GM12865 (cell line): ENCODE results near the gene CENPO.

Experiments
- DNase-seq: peaks from one replicate; pipeline ENCODE4 v3.0.0; 2010; ENCODE audit warnings: low read depth
- H3K4me3 ChIP-seq: 2 replicates; pipeline ENCODE4 v1.5.1; 2011; ENCODE audit warnings: mild to moderate bottlenecking, low read depth, low read length, control low read depth
- TF ChIP-seq, protein P1 (sequence below): IDR thresholded peaks from 2 replicates; pipeline ENCODE4 v1.5.1; 2011; ENCODE audit warnings: low read length, control low read depth, low read depth, inconsistent platforms; ENCODE audit not compliant: insufficient read depth; ENCODE audit errors: missing control alignments

Gene CENPO, protein sequence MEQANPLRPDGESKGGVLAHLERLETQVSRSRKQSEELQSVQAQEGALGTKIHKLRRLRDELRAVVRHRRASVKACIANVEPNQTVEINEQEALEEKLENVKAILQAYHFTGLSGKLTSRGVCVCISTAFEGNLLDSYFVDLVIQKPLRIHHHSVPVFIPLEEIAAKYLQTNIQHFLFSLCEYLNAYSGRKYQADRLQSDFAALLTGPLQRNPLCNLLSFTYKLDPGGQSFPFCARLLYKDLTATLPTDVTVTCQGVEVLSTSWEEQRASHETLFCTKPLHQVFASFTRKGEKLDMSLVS

DNA sequence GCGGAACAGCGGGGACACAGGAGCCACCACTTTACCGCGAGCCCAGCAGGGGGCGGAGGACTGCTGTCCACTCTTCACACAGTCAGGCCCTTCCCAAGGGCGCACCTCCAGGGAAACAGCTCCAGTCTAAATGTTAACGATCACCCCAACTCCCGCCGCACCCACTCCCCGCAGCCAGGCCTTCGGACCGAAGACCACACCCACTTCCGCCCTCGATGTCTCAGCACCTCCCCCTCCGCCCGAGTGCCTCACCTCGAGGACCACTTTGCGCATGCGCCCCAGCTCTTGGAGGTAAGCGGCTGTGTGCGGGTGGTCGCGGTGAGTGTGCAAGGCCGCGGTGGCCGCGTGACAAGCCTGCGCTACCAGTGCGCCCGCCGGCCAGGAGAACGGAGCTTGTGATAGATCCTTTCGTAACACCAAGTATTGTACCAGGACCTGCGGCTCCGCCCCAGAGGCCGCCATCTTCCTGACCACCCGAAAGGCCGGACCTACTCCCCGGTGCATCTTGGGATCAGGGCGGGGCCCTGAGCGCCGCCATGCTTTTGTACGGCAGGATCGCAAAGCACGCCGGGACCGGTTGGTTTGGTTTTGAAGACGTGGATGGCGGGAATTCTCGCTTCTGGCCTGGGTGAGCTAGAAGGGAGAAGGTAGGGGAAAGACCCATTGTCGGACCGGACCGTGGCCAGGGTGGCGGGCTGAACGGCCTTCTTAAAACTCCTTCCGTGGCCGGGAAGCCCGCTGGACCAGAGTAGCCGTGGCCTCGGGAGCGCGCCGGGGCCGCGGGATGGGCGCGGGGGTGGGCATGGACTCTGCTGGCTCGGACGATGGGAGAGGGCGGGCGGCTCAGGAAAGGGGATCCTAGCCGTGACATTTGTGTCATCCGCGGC is at the start of gene CENPO, which contains the start of gene PTRHD1:
Gene CENPO (plus strand): TSS at position 552 of the 887 bp plus-strand sequence. CDS start 495 bp downstream, outside the sequence.
Gene PTRHD1 (minus strand): TSS at position 518 of the 887 bp plus-strand sequence. CDS start 14 bp downstream, at position 504.
- peak; percentile 98 for DNase-seq
- H3K4me3 ChIP-seq, result peak within 1 kb of the TSS; percentile 66
- TF ChIP-seq, protein P1, sequence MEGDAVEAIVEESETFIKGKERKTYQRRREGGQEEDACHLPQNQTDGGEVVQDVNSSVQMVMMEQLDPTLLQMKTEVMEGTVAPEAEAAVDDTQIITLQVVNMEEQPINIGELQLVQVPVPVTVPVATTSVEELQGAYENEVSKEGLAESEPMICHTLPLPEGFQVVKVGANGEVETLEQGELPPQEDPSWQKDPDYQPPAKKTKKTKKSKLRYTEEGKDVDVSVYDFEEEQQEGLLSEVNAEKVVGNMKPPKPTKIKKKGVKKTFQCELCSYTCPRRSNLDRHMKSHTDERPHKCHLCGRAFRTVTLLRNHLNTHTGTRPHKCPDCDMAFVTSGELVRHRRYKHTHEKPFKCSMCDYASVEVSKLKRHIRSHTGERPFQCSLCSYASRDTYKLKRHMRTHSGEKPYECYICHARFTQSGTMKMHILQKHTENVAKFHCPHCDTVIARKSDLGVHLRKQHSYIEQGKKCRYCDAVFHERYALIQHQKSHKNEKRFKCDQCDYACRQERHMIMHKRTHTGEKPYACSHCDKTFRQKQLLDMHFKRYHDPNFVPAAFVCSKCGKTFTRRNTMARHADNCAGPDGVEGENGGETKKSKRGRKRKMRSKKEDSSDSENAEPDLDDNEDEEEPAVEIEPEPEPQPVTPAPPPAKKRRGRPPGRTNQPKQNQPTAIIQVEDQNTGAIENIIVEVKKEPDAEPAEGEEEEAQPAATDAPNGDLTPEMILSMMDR, result peak; percentile 38

DNA sequence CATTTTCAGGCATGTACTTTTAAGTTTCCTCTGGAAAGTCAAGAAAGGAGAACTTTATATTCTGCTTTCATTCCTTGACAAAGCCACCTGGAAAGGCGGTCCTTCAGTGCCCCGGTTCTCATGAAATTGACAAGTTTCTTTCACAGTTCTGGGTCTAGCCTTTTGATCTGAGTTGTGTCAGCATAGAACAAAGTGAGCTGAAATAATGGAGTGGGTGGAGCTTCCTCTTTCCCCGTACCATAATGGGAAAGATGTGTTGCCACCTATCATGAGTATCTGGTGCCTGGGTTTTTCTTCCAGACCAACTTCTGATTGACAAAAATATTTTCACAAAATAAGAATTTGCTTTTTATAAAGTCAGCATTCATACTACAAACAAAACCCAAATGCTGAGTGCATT is 49.3 kb upstream of the CENPO start:
- no peak for DNase-seq
- TF ChIP-seq, protein P1, result no peak
- H3K4me3 ChIP-seq, result no peak overlapping the region

DNA sequence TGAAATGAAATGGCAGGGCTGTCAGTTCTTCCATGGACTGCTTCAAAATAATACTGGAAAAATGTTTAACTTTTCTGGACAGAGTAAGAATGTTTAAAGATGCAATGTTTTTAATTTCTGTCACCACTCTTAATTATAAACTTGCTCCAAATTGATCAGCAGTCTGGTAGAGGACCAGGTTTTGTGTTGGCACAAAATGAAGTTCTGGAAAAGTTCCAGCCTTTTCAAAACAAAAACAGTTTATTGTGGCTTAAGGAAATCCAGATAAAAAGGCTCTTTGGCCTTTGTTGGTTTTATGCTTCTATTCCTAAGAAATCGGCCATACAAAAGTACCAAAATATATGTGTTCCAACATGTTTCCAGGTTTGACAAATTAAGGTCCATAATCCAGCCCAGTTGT is 48.9 kb upstream of the CENPO start:
- TF ChIP-seq, protein P1, result no peak
- no peak overlapping the region for H3K4me3 ChIP-seq
- DNase-seq, result no peak

DNA sequence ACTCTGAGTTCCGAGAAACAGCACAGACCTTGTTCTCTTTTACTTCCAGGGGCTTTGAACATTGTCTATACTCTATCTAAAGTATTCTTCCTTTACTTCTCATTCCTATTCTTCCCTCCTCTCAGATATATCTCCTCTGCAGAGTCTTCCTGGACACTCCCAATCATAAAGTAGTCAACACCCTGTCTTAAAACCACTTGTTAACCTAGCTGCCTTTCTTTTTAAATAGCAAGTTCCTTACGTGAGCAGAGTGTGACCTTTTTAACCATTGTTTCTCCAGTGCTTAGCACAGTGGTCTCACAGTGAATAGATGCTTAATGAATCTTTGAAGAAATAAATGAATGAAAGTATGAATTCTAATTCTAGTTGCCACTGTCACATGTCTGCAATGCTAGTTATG is 47.4 kb upstream of the CENPO start:
- TF ChIP-seq, protein P1, result no peak

DNA sequence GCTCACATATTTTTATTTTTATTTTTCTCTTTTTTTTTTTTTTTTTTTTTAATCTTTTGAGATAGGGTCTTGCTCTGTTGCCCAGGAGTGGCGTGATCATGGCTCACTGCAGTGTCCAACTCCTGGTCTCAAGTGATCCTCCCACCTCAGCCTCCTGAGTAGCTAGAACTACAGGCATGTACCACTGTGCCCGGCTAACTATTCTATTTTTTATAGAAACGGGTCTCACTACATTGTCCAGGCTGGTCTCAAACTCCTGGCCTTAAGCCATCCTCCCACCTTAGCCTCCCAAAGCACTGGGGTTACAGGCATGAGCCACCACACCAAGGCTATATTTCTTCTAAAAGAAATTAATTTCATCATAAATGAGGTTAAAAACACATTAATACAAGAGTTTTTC is 45.9 kb upstream of the CENPO start:
- DNase-seq, result no peak
- TF ChIP-seq, protein P1, result no peak
- no peak overlapping the region for H3K4me3 ChIP-seq

More for the DNA sequence above, 47.4 kb upstream of the CENPO start:
- no peak for DNase-seq
- no peak overlapping the region for H3K4me3 ChIP-seq

DNA sequence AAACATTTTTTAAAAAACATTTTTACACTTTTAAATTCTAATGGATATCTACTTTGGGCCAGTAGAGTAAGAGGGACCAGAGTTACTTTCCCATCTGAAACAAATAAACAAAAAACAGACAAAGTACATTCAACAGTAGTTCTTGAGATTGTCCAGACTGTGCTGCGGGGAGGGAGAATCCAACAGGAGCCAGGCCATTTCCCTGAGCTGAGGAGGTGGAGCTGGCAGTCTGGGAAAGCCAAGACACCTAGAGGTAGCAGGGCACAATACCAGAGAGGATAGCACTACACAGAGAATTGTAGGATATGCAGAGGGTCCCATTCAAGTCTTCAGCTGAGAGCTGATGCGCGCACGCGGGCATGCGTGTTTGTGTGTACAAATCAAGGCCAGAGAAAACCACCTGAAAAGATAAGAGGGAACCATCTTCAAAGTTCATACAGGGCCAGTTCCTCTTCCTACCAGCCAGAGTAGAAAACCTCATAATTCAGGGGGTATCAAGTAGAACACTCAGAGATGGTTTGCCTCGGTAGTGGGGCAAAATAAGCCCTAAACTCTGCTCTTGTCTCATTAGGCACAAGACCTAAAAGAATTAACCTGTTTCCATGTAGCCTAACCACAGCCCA is 44.0 kb upstream of the CENPO start:
- H3K4me3 ChIP-seq, result no peak overlapping the region
- TF ChIP-seq, protein P1, result no peak
- no peak for DNase-seq
